HepG2 (cell line): Measurements from ENCODE around the gene PNKD. TPM values are rescaled to one million over a fixed set of nuclear protein-coding genes. Genes with fewer than 3 reads are reported as not detected.

Experiments used
- ATAC-seq: fragments of 200-7000 bp; cut with Tn5 transposase; 3 replicates; pipeline ENCODE4 v1.9.1; 2020; ENCODE audit warnings: mild to moderate bottlenecking, moderate library complexity
- BruUV-seq: library from RNA; stranded (reverse); fragments of 400-500 nt; replicated peaks from 2 replicates; lab custom pipeline; 2021; lab: Mats Ljungman, UMichigan
- CTCF ChIA-PET: fragments of 300-600 bp; formaldehyde crosslinking; extraction: SDS; loops from one replicate; lab custom pipeline; 2021; ENCODE audit warnings: low total read pairs, inconsistent platforms, low intra/inter-chr PET ratio; lab: Yijun Ruan, JAX
- POLR2A ChIA-PET: fragments of 350-600 bp; sonication (Branson Sonifier 250); formaldehyde crosslinking; loops from one replicate; lab custom pipeline; 2020; ENCODE audit warnings: antibody characterized with exemption, inconsistent platforms; lab: Yijun Ruan, JAX
- DNase-seq: peaks from one replicate; pipeline ENCODE4 v3.0.0-alpha.2; 2015; ENCODE audit warnings: low spot score
- FAIRE-seq: peaks from 3 replicates; lab custom pipeline; 2011; peaks lifted over from hg19 to GRCh38; lab: Jason Lieb, UNC
- H2AFZ ChIP-seq: one replicate; pipeline ENCODE4 v1.6.1; 2011; ENCODE audit warnings: low read length, inconsistent platforms
- H3K27ac ChIP-seq: fragments of 300-600 bp; 3 replicates; pipeline ENCODE4 v1.8.0; 2011; ENCODE audit warnings: mixed run types, mild to moderate bottlenecking, mixed read lengths, low read length, inconsistent platforms; ENCODE audit not compliant: insufficient read depth; ENCODE audit errors: extremely low read length
- H3K27me3 ChIP-seq, 2 experiments: fragments of 200-600 bp in 1 of 2; 2 replicates in 1 of 2; 3 replicates in 1 of 2; pipeline versions ENCODE4 v1.6.0 to v1.8.0; 2011; ENCODE audit warnings: low read length in 2 of 2, mild to moderate bottlenecking in 2 of 2, moderate library complexity in 2 of 2, inconsistent platforms in 1 of 2; ENCODE audit not compliant: insufficient read depth in 2 of 2, control insufficient read depth in 1 of 2
- H3K36me3 ChIP-seq, 2 experiments: fragments of 200-600 bp in 1 of 2; replicated peaks in 1 of 2; 2 replicates in 1 of 2; 3 replicates in 1 of 2; pipeline versions ENCODE4 v1.5.1 to v1.8.0; 2011; ENCODE audit warnings: low read length in 2 of 2, inconsistent platforms in 1 of 2; ENCODE audit not compliant: insufficient read depth in 2 of 2, control insufficient read depth in 1 of 2
- H3K4me1 ChIP-seq: 2 replicates; pipeline ENCODE4 v1.5.1; 2012; ENCODE audit warnings: low read length, inconsistent platforms; ENCODE audit not compliant: insufficient read depth
- H3K4me2 ChIP-seq: 2 replicates; pipeline ENCODE4 v1.6.0; 2011; ENCODE audit warnings: low read depth, low read length, inconsistent platforms
- H3K4me3 ChIP-seq, 3 experiments: fragments of 200-600 bp in 1 of 3; sonication (generic), shearing (Covaris generic) in 1 of 3; replicated peaks in 1 of 3; 2 replicates each; pipeline ENCODE4 v1.5.1; 2011 to 2016; ENCODE audit warnings: low read length in 3 of 3, inconsistent platforms in 2 of 3, low read depth in 2 of 3, mild to moderate bottlenecking in 2 of 3, control low read depth in 1 of 3, mixed read lengths in 1 of 3; ENCODE audit not compliant: insufficient read depth in 1 of 3
- H3K79me2 ChIP-seq: one replicate; pipeline ENCODE4 v1.6.1; 2011; ENCODE audit warnings: low read length, inconsistent platforms; ENCODE audit not compliant: insufficient read depth
- H3K9ac ChIP-seq: 2 replicates; pipeline ENCODE4 v1.6.0; 2011; ENCODE audit warnings: mild to moderate bottlenecking, low read depth, low read length, inconsistent platforms; ENCODE audit not compliant: insufficient read depth
- H3K9me3 ChIP-seq: 2 replicates; pipeline ENCODE4 v1.5.1; 2012; ENCODE audit warnings: mild to moderate bottlenecking, low read length
- H4K20me1 ChIP-seq: 2 replicates; pipeline ENCODE4 v1.6.0; 2011; ENCODE audit warnings: inconsistent platforms, mild to moderate bottlenecking, low read length, moderate library complexity; ENCODE audit not compliant: insufficient read depth
- ARID2 ChIP-seq: sonication (generic); formaldehyde crosslinking; IDR thresholded peaks from 2 replicates; pipeline ENCODE4 v1.8.1; 2022; ENCODE audit warnings: mild to moderate bottlenecking, missing genetic modification reagents, borderline replicate concordance
- BORCS8-MEF2B ChIP-seq: sonication (generic); formaldehyde crosslinking; IDR thresholded peaks from 2 replicates; pipeline ENCODE4 v1.8.0; 2022; ENCODE audit warnings: mild to moderate bottlenecking, missing genetic modification reagents
- DR1 ChIP-seq: sonication (generic); formaldehyde crosslinking; IDR thresholded peaks from 2 replicates; pipeline ENCODE4 v1.8.0; 2021; ENCODE audit warnings: mild to moderate bottlenecking, missing genetic modification reagents, inconsistent platforms
- NCOA5 ChIP-seq: sonication (generic); formaldehyde crosslinking; IDR thresholded peaks from 2 replicates; pipeline ENCODE4 v1.4.0; 2020; ENCODE audit warnings: missing genetic modification reagents
- NFKB2 ChIP-seq: sonication (generic); formaldehyde crosslinking; IDR thresholded peaks from 2 replicates; pipeline ENCODE4 v1.4.0; 2020; ENCODE audit warnings: missing genetic modification reagents, borderline replicate concordance
- PHF8 ChIP-seq: sonication (generic); formaldehyde crosslinking; IDR thresholded peaks from 2 replicates; pipeline ENCODE4 v1.5.0; 2020; ENCODE audit warnings: missing genetic modification reagents
- PLSCR1 ChIP-seq: sonication (generic); formaldehyde crosslinking; IDR thresholded peaks from 2 replicates; pipeline ENCODE4 v1.5.0; 2020; ENCODE audit warnings: missing genetic modification reagents, mild to moderate bottlenecking, borderline replicate concordance
- REPIN1 ChIP-seq: sonication (generic); formaldehyde crosslinking; IDR thresholded peaks from 2 replicates; pipeline ENCODE4 v1.8.0; 2022; ENCODE audit warnings: missing genetic modification reagents, low read depth, mild to moderate bottlenecking, borderline replicate concordance
- ZFAT ChIP-seq: sonication (generic); formaldehyde crosslinking; conservative IDR thresholded peaks from 2 replicates; pipeline ENCODE4 v1.8.1; 2023; ENCODE audit warnings: missing genetic modification reagents, inconsistent platforms
- ZFP90 ChIP-seq: sonication (generic); formaldehyde crosslinking; IDR thresholded peaks from 2 replicates; pipeline ENCODE4 v1.8.0; 2022; ENCODE audit warnings: missing genetic modification reagents, mild to moderate bottlenecking, inconsistent platforms, borderline replicate concordance
- ZNF124 ChIP-seq: sonication (generic); formaldehyde crosslinking; IDR thresholded peaks from 2 replicates; pipeline ENCODE4 v1.4.0; 2020; ENCODE audit warnings: missing genetic modification reagents
- ZNF143 ChIP-seq: sonication (generic); formaldehyde crosslinking; IDR thresholded peaks from 2 replicates; pipeline ENCODE4 v1.4.0; 2020; ENCODE audit warnings: missing genetic modification reagents
- ZNF180 ChIP-seq: sonication (generic); formaldehyde crosslinking; IDR thresholded peaks from 2 replicates; pipeline ENCODE4 v1.4.0; 2020; ENCODE audit warnings: low read depth, missing genetic modification reagents, borderline replicate concordance
- ZNF652 ChIP-seq: IDR thresholded peaks from 2 replicates; pipeline ENCODE4 v1.6.1; 2016; ENCODE audit warnings: low read depth, borderline replicate concordance
- ZNF780A ChIP-seq: sonication (generic); formaldehyde crosslinking; IDR thresholded peaks from 2 replicates; pipeline ENCODE4 v1.8.0; 2022; ENCODE audit warnings: mild to moderate bottlenecking, missing genetic modification reagents, moderate library complexity
- ZNF782 ChIP-seq: sonication (generic); formaldehyde crosslinking; IDR thresholded peaks from 2 replicates; pipeline ENCODE4 v1.4.0; 2020; ENCODE audit warnings: missing genetic modification reagents, mild to moderate bottlenecking, borderline replicate concordance
- WGBS: methylation state at CpG from one replicate; pipeline ENCODE4 v1.1.6; 2017; ENCODE audit warnings: low lambda C conversion rate; 5-methylcytosine and 5-hydroxymethylcytosine counted together
- in situ Hi-C: cut with HindIII; loops from 2 replicates; pipeline ENCODE4 v1.10.0; 2017; ENCODE audit warnings: low pct_unique_long_range_greater_than_20kb; ENCODE audit not compliant: extremely low pct_ligation_motif_present
- intact Hi-C: fragments of 100-400 bp; cut with micrococcal nuclease; formaldehyde crosslinking; loops from one replicate; pipeline ENCODE4 v1.10.0; 2022; ENCODE audit not compliant: unreplicated experiment
- polyA plus RNA-seq, 8 experiments: library from polyadenylated mRNA; depleted of rRNA in 3 of 8; stranded (reverse) in 7 of 8; unstranded in 1 of 8; fragments of >200 nt; fragmentation: Illumina TruSeq in 4 of 8; extraction: Trizol in 4 of 8; gene quantifications; 2 replicates each; pipeline versions ENCODE4 v1.2.1 to v1.2.3, GENCODE V29; 2011 to 2016; ENCODE audit warnings: low read depth in 4 of 8, missing spikeins in 1 of 8, mixed read lengths in 1 of 8; ENCODE audit not compliant: insufficient read depth in 1 of 8
- total RNA-seq, 5 experiments: library from RNA; depleted of rRNA; stranded (reverse); fragments of >200 nt; fragmentation: Illumina TruSeq; extraction: Trizol; gene quantifications; 2 replicates each; pipeline ENCODE4 v1.2.3, GENCODE V29; 2016; ENCODE audit warnings: low read depth in 1 of 5
- TF ChIP-seq, protein P1 (sequence below): sonication (generic); formaldehyde crosslinking; IDR thresholded peaks from 2 replicates; pipeline ENCODE4 v1.8.1; 2023; ENCODE audit warnings: mild to moderate bottlenecking, missing genetic modification reagents
- TF ChIP-seq, protein P2 (sequence below): sonication (generic); formaldehyde crosslinking; IDR thresholded peaks from 2 replicates; pipeline ENCODE4 v1.4.0; 2020; ENCODE audit warnings: missing genetic modification reagents
- TF ChIP-seq, protein P3 (sequence below): sonication (generic); formaldehyde crosslinking; IDR thresholded peaks from 2 replicates; pipeline ENCODE4 v1.5.1; 2020; ENCODE audit warnings: missing genetic modification reagents, mild to moderate bottlenecking, borderline replicate concordance

PNKD gene
- total and polyA plus RNA-seq, 2 of the 13 experiments (the other 11 are each of a cell fraction or from before 2014, with no cell fraction given), result 55.9 to 80.4 TPM

DNA sequence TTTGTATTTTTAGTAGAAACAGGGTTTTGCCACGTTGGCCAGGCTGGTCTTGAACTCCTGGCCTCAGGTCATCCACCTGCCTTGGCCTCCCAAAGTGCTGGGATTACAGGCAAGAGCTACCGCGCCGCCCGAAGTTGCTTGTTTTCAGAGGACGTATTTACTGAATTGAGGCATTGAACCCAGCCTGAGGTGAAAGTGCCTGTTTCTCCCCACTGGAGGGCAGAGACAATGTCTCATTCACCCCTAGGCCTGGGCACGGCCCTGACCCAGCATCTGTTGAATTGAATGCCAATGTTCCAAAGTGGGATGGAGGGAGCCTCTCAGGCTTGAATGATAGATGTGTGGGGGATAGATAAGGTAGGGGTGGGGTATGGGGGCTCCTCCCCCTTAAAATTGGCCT is 26.5 kb downstream of the PNKD start:
- H3K4me2 ChIP-seq, result peak overlapping the region; percentile 61
- H3K36me3 ChIP-seq, result no peaks in the 10 kb centered on the region
- intact Hi-C loops, result loop anchor here (10.0 kb wide), 1 partner anchor 268 kb away; the partner anchor contains the start of genes CNOT9 and USP37
- in situ Hi-C loops, result no loop called here
- H3K79me2 ChIP-seq, result peaks cover 4% of the 10 kb centered on the region
- H3K27me3 ChIP-seq, result no peaks in the 10 kb centered on the region; a peak in 1 of 5 replicates
- DNase-seq (peak; percentile 75), FAIRE-seq (no peak), ATAC-seq (peak; percentile 21)
- H4K20me1 ChIP-seq, result no peaks in the 10 kb centered on the region
- 5% methylated on average over 7 of the region's 7 CpGs for WGBS
- peak overlapping the region; percentile 15; the same call in 1 of the 2 replicates for H3K9ac ChIP-seq
- H3K4me3 ChIP-seq, result peak overlapping the region in 2 of 3 experiments; percentile 4 to 56; a peak in 3 of 6 replicates
- POLR2A ChIA-PET, result interaction anchor here (0.5 to 8.5 kb wide), 9 partner anchors 10 to 104 kb away, joined by 3 to 64 read pairs (median 8); partner anchors contain the start of genes AAMP, CATIP, CTDSP1 and PNKD
- no TSS peak for BruUV-seq
- H3K9me3 ChIP-seq, result no peaks in the 10 kb centered on the region
- CTCF ChIA-PET, result interaction anchor here (0.9 to 1.2 kb wide), 4 partner anchors 24 to 99 kb away, joined by 3 to 4 read pairs (median 3); partner anchors contain the start of gene CATIP
- H3K27ac ChIP-seq, result peak overlapping the region; percentile 18
- H2AFZ ChIP-seq, result no peak overlapping the region
- peaks cover 73% of the 10 kb centered on the region for H3K4me1 ChIP-seq
- no peak for TF ChIP-seq ZFP90 (CRISPR knock-in tag)
- TF ChIP-seq REPIN1 (CRISPR knock-in tag), result no peak
- no peak for TF ChIP-seq ZNF780A (CRISPR knock-in tag)
- no peak for TF ChIP-seq BORCS8-MEF2B (CRISPR knock-in tag)
- TF ChIP-seq ZNF652 (CRISPR knock-in tag), result no peak
- no peak for TF ChIP-seq ZNF124 (CRISPR knock-in tag)
- TF ChIP-seq ARID2, result no peak
- TF ChIP-seq PHF8 (CRISPR knock-in tag), result 0 out of 2 replicates have a peak, but pooled peaks have one; percentile 25
- TF ChIP-seq PLSCR1, result no peak
- TF ChIP-seq ZNF782 (CRISPR knock-in tag), result no peak
- no peak for TF ChIP-seq ZNF143 (CRISPR knock-in tag)
- TF ChIP-seq, protein P1, sequence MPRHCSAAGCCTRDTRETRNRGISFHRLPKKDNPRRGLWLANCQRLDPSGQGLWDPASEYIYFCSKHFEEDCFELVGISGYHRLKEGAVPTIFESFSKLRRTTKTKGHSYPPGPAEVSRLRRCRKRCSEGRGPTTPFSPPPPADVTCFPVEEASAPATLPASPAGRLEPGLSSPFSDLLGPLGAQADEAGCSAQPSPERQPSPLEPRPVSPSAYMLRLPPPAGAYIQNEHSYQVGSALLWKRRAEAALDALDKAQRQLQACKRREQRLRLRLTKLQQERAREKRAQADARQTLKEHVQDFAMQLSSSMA (CRISPR knock-in tag), result no peak
- TF ChIP-seq, protein P2, sequence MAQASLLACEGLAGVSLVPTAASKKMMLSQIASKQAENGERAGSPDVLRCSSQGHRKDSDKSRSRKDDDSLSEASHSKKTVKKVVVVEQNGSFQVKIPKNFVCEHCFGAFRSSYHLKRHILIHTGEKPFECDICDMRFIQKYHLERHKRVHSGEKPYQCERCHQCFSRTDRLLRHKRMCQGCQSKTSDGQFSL (CRISPR knock-in tag), result no peak
- TF ChIP-seq ZFAT (CRISPR knock-in tag), result no peak
- TF ChIP-seq, protein P3, sequence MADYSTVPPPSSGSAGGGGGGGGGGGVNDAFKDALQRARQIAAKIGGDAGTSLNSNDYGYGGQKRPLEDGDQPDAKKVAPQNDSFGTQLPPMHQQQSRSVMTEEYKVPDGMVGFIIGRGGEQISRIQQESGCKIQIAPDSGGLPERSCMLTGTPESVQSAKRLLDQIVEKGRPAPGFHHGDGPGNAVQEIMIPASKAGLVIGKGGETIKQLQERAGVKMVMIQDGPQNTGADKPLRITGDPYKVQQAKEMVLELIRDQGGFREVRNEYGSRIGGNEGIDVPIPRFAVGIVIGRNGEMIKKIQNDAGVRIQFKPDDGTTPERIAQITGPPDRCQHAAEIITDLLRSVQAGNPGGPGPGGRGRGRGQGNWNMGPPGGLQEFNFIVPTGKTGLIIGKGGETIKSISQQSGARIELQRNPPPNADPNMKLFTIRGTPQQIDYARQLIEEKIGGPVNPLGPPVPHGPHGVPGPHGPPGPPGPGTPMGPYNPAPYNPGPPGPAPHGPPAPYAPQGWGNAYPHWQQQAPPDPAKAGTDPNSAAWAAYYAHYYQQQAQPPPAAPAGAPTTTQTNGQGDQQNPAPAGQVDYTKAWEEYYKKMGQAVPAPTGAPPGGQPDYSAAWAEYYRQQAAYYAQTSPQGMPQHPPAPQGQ (CRISPR knock-in tag), result no peak
- no peak for TF ChIP-seq NCOA5 (CRISPR knock-in tag)
- TF ChIP-seq ZNF180 (CRISPR knock-in tag), result no peak
- TF ChIP-seq NFKB2 (CRISPR knock-in tag), result no peak; the same call in 1 of the 2 replicates
- TF ChIP-seq DR1 (CRISPR knock-in tag), result no peak
